Measurements from ENCODE around the gene ANO3. TPM values are rescaled to one million over a fixed set of nuclear protein-coding genes. Genes with fewer than 3 reads are reported as not detected.

The ANO3 gene
- total RNA-seq, 2 experiments from 2014 or later, result not detected

GRCh38 chr11:26553182-26553581 lies 221.3 kb downstream of the ANO3 start:
- no peak for TF ChIP-seq CTCF (IDR thresholded peaks at IDR 0.05)
- ATAC-seq (no peak), DNase-seq (no peak)
- Mint-ChIP-seq H3K9me3 (no peaks in the 10 kb centered on the region), H3K4me1 (ENCODE audit: low read depth) (no peaks in the 10 kb centered on the region), H3K27ac (no peak overlapping the region), H3K36me3 (ENCODE audit: low read depth) (no peaks in the 10 kb centered on the region), H3K27me3 (no peaks in the 10 kb centered on the region), H3K4me3 (no peak overlapping the region)
- intact Hi-C loops (cut with micrococcal nuclease), result no loop called here
- CTCF ChIA-PET, result no interaction called here
- POLR2A ChIA-PET, result no interaction called here

GRCh38 chr11:26554455-26554854 lies 222.5 kb downstream of the ANO3 start:
- POLR2A ChIA-PET, result no interaction called here
- TF ChIP-seq CTCF (IDR thresholded peaks at IDR 0.05), result no peak
- Mint-ChIP-seq H3K4me3 (no peak overlapping the region), H3K27ac (no peak overlapping the region), H3K36me3 (ENCODE audit: low read depth) (no peaks in the 10 kb centered on the region), H3K4me1 (ENCODE audit: low read depth) (no peaks in the 10 kb centered on the region), H3K9me3 (no peaks in the 10 kb centered on the region), H3K27me3 (no peaks in the 10 kb centered on the region)
- intact Hi-C loops (cut with micrococcal nuclease), result no loop called here
- DNase-seq (no peak), ATAC-seq (no peak)
- CTCF ChIA-PET, result no interaction called here

- Mint-ChIP-seq H3K36me3 (ENCODE audit: low read depth) (no peaks in the 10 kb centered on the region), H3K9me3 (no peaks in the 10 kb centered on the region), H3K4me1 (ENCODE audit: low read depth) (no peaks in the 10 kb centered on the region), H3K27me3 (no peaks in the 10 kb centered on the region), H3K4me3 (no peak overlapping the region), H3K27ac (no peak overlapping the region)
- POLR2A ChIA-PET, result interaction anchor here (0.6 kb wide), 1 partner anchor 371 kb away, joined by 3 read pairs; no protein-coding TSS in a partner anchor
- DNase-seq (no peak), ATAC-seq (no peak)
- intact Hi-C loops (cut with micrococcal nuclease), result no loop called here
- TF ChIP-seq CTCF (IDR thresholded peaks at IDR 0.05), result no peak
- CTCF ChIA-PET, result interaction anchor here (0.7 kb wide), 1 partner anchor 32 kb away, joined by 3 read pairs; no protein-coding TSS in a partner anchor
These were observed 224.7 kb downstream of the ANO3 start for GRCh38 chr11:26556582-26556981.

GRCh38 chr11:26557666-26558065 lies 225.7 kb downstream of the ANO3 start:
- no peak for DNase-seq
- H3K4me3 Mint-ChIP-seq, result no peak overlapping the region
- CTCF ChIA-PET, result no interaction called here
- H3K27ac Mint-ChIP-seq, result no peak overlapping the region
- no peaks in the 10 kb centered on the region for H3K4me1 Mint-ChIP-seq (ENCODE audit: low read depth)
- H3K27me3 Mint-ChIP-seq, result no peaks in the 10 kb centered on the region
- POLR2A ChIA-PET, result no interaction called here
- no peak for TF ChIP-seq CTCF (IDR thresholded peaks at IDR 0.05)
- intact Hi-C loops (cut with micrococcal nuclease), result no loop called here
- H3K36me3 Mint-ChIP-seq (ENCODE audit: low read depth), result no peaks in the 10 kb centered on the region
- ATAC-seq, result no peak
- H3K9me3 Mint-ChIP-seq, result no peaks in the 10 kb centered on the region

GRCh38 chr11:26558190-26558589 lies 226.3 kb downstream of the ANO3 start:
- Mint-ChIP-seq H3K27me3 (no peaks in the 10 kb centered on the region), H3K36me3 (ENCODE audit: low read depth) (no peaks in the 10 kb centered on the region), H3K27ac (no peak overlapping the region), H3K9me3 (no peaks in the 10 kb centered on the region), H3K4me1 (ENCODE audit: low read depth) (no peaks in the 10 kb centered on the region), H3K4me3 (no peak overlapping the region)
- no peak for TF ChIP-seq CTCF (IDR thresholded peaks at IDR 0.05)
- ATAC-seq (no peak), DNase-seq (no peak)
- CTCF ChIA-PET, result no interaction called here
- intact Hi-C loops (cut with micrococcal nuclease), result no loop called here
- POLR2A ChIA-PET, result no interaction called here
